Right atrium auricular region (tissue), 2 donors: ENCODE results near the gene LIFR. TPM values are rescaled to one million over a fixed set of nuclear protein-coding genes. Genes with fewer than 3 reads are reported as not detected.

Experiments used
- DNase-seq: peaks from one replicate; pipeline ENCODE4 v3.0.0-alpha.2; 2019; ENCODE audit warnings: low spot score
- H3K27ac ChIP-seq, 2 donors: fragments of 200-600 bp; sonication (generic); 1 replicate in 1 of 2; 2 replicates in 1 of 2; pipeline ENCODE4 v1.5.1; 2016 to 2019
- H3K27me3 ChIP-seq, 2 donors: fragments of 200-600 bp; sonication (generic); one replicate each; pipeline versions ENCODE4 v1.5.1 to v1.6.0; 2017 to 2019
- H3K36me3 ChIP-seq: fragments of 200-600 bp; sonication (generic); one replicate; pipeline ENCODE4 v1.5.1; 2016
- H3K4me1 ChIP-seq, 2 donors: fragments of 200-600 bp; sonication (generic); one replicate each; pipeline versions ENCODE4 v1.5.1 to v1.6.0; 2017 to 2019
- H3K4me3 ChIP-seq, 2 donors: fragments of 200-600 bp; sonication (generic); 1 replicate in 1 of 2; 2 replicates in 1 of 2; pipeline ENCODE4 v1.5.1; 2017 to 2019; ENCODE audit warnings: mild to moderate bottlenecking in 1 of 2, moderate library complexity in 1 of 2
- H3K9me3 ChIP-seq, 2 donors: fragments of 200-600 bp; sonication (generic); one replicate each; pipeline ENCODE4 v1.5.1; 2019
- total RNA-seq, 2 donors: library from RNA; depleted of rRNA; stranded (reverse); fragments of >200 nt; gene quantifications; one replicate each; pipeline ENCODE4 v1.1.0, GENCODE V29; 2016
- TF ChIP-seq, protein P1 (sequence below), 2 donors: fragments of 200-600 bp; sonication (generic); IDR thresholded peaks; one replicate each; pipeline ENCODE4 v1.5.1; 2019; ENCODE audit warnings: antibody characterized with exemption in 2 of 2

The LIFR gene
- total RNA-seq, 2 donors from 2014 or later: 38.9 to 58.0 TPM

DNA sequence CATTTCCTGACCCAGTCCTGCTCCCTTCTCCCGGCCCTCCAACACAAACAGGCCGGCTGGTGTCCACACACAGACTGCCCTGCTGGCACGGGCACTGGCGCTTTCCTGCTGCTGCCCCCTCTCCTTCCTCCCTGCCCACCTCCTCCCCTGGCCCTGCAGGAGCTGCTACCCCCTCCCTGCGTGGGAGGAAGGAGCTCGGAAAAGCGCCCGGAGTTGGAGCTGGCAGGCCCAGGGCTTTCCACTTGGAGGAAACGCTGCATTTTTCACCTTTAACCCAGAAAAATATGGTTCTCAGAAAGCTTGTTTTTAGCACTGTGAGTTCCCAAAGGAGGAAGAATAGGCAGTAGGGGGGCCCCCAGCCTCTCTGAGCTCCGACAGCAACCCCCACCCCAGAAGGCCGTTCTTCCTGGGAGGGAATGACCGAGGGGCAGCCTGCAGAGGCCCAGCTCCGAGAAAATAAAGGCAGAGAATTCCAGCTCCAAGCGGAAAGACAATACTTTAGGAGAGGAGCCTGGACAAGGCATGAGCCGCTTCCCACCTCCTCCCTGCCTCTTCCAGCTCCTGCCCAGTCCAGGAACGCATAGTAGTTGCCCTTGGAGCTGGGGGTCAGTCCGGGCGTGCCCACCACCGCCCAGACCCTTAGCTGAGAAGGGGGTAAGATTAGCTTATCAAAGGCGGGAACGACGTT, 88.9 kb downstream of the LIFR start:
- peaks cover 0 to 83% of the 10 kb centered on the region in 2 donors for H3K4me1 ChIP-seq
- H3K4me3 ChIP-seq: no peak overlapping the region
- peak overlapping the region; percentile 74 to 77 for H3K27ac ChIP-seq
- no peaks in the 10 kb centered on the region for H3K36me3 ChIP-seq
- no peak for DNase-seq
- H3K9me3 ChIP-seq: no peaks in the 10 kb centered on the region
- TF ChIP-seq, protein P1, sequence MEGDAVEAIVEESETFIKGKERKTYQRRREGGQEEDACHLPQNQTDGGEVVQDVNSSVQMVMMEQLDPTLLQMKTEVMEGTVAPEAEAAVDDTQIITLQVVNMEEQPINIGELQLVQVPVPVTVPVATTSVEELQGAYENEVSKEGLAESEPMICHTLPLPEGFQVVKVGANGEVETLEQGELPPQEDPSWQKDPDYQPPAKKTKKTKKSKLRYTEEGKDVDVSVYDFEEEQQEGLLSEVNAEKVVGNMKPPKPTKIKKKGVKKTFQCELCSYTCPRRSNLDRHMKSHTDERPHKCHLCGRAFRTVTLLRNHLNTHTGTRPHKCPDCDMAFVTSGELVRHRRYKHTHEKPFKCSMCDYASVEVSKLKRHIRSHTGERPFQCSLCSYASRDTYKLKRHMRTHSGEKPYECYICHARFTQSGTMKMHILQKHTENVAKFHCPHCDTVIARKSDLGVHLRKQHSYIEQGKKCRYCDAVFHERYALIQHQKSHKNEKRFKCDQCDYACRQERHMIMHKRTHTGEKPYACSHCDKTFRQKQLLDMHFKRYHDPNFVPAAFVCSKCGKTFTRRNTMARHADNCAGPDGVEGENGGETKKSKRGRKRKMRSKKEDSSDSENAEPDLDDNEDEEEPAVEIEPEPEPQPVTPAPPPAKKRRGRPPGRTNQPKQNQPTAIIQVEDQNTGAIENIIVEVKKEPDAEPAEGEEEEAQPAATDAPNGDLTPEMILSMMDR (IDR thresholded peaks at IDR 0.05): no peak
- H3K27me3 ChIP-seq: no peaks in the 10 kb centered on the region

DNA sequence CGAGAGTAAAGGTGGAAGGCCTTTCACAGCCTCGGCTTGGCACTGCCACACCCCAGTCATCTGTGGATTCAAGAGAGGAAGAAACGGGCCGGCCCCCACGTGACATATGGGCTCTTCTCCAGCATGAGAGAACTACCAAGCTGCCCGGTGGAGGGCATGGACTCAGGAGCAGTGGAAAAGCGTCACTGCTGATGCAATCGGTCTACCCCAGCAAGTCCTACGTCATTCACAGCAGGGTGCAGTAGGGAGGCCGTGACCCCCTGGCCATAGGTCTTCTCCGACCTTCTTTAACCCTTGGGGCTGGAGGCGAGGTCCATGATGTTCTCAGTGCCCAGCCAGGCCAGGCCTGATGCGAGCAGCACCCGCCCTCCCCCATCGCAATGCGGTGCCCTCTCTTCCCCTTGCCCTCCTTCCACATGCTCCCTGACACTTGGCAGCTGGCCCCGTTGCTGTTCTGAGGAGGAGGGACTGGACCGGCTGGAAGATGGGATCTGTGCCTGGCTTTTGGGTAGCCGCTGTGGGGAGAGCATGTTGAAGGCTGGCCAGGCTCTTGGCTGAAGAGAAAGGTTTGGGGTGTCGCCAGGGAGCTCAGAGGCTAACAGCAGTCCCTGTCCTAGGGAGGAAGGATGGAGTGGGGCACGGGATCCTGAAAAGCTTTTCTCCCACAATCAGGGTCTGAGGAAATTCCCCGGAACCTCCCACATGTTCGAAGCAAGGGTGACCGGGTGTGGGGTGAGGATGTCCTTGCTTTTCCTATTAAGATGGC, 89.8 kb downstream of the LIFR start:
- TF ChIP-seq, protein P1 (IDR thresholded peaks at IDR 0.05): no peak
- Histone ChIP-seq H3K27me3 (no peaks in the 10 kb centered on the region), H3K4me3 (no peak overlapping the region), H3K27ac (peak overlapping the region; percentile 74 to 77), H3K36me3 (no peaks in the 10 kb centered on the region), H3K4me1 (peaks cover 0 to 81% of the 10 kb centered on the region in 2 donors), H3K9me3 (no peaks in the 10 kb centered on the region)
- peak; percentile 87 for DNase-seq

DNA sequence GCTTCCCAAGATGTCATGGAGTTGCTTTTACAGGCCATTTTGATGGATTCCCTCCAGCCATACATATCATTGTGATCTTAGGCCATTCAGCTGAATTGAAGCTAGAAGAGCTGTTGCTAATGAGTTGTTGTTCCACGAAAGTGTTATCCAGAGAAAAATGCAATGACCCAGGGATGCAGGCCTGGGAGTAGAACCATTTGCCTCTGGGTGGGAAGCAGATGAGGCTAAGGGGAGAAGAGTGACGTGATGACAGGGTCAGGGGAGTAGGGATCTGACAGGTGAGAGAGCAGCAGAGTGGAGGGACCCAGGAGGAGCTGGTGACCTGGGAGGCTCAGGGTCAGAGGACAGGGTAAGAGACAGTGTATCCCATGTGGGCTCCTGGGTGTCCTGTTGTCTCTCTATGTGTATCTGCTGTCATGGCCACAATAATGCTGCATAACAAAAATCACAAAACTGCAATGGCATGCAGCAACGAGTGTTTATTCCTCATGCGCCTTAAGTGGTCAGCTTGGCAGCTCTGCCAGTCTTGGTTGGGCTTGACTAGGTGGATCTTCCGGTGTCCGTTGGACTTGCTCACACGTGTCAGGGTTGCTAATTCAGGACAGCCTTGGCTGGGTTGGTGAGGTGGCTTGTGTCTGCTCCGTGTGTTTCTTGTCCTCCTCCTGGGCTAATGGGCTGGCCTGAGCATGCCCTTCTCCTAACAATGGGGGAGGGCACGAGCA, 90.6 kb downstream of the LIFR start:
- TF ChIP-seq, protein P1 (IDR thresholded peaks at IDR 0.05): no peak
- Histone ChIP-seq H3K4me3 (no peak overlapping the region), H3K27ac (peak overlapping the region; percentile 74 to 77), H3K36me3 (no peaks in the 10 kb centered on the region), H3K9me3 (no peaks in the 10 kb centered on the region), H3K4me1 (peaks cover 0 to 81% of the 10 kb centered on the region in 2 donors), H3K27me3 (no peaks in the 10 kb centered on the region)
- DNase-seq: no peak

DNA sequence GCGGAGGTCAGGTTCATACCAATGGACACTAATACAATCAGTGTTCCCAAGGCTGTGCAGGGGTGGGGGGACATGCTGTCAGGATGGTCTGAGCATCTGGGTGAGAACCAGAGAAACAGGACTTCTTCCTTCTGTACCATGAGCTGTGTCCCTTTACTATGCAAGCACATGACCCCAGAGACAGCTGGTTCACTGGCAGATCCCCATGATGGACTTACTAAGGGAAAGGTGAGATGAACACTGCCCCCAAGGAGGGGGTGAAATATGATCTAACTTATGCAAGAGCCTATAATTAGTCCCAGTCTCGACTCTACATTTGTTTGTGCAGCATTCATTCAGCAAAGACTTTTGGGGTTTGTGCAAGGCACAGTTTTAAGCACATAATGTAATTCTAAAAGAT, 91.4 kb downstream of the LIFR start:
- TF ChIP-seq, protein P1 (IDR thresholded peaks at IDR 0.05): no peak

DNA sequence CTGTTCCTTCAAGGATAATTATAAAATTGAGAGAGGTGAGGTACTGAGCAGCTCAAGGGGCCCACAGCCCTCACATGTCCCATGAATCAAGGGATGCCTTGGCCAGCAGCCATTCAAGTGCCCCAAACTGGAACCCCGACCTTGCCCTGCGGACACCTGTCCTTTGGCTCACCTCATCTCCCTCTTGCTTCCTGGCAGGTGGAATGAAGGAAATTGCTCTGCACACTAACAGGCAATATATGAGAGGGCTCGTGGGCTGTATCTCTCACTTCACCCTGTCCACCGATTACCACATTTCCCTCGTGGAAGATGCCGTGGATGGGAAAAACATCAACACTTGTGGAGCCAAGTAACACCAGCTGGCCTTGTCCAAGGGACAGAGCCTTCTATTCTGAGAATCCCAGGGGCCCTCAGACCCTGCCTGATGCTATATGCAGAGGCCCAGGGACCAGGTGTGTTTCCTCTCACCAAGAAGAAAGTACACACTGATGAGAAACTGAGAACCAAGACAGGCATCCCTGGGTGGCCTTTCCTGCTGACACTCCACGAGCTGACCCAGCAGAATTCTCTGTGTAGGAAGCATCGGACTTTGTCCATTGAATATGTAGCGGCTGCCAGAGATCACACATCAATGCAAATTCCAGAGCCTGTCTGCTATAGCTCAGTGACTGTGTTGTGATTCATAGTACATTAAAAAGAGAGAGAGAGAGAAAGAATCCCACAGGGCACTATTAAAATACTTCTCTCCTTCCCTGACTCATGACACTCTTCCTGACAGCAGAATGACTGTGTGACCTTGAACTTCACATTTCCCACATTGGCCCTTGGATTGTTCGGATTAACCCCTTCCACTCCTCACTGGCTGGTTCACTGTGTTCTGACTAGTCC, 92.6 kb downstream of the LIFR start:
- peaks cover 0 to 63% of the 10 kb centered on the region in 2 donors for H3K4me1 ChIP-seq

More for the DNA sequence above, 91.4 kb downstream of the LIFR start:
- Histone ChIP-seq H3K9me3 (no peaks in the 10 kb centered on the region), H3K36me3 (no peaks in the 10 kb centered on the region), H3K4me3 (no peak overlapping the region), H3K27ac (peak overlapping the region; percentile 74 to 77), H3K4me1 (peaks cover 0 to 74% of the 10 kb centered on the region in 2 donors), H3K27me3 (no peaks in the 10 kb centered on the region)
- no peak for DNase-seq

More for the DNA sequence above, 92.6 kb downstream of the LIFR start:
- TF ChIP-seq, protein P1 (IDR thresholded peaks at IDR 0.05): no peak
- Histone ChIP-seq H3K27me3 (no peaks in the 10 kb centered on the region), H3K27ac (peak overlapping the region; percentile 74 to 77), H3K4me3 (no peak overlapping the region), H3K9me3 (no peaks in the 10 kb centered on the region), H3K36me3 (no peaks in the 10 kb centered on the region)
- DNase-seq: no peak
